Fibroblast of lung (primary cell): ENCODE measurements around the gene HAT1. TPM values are rescaled to one million over a fixed set of nuclear protein-coding genes. Genes with fewer than 3 reads are reported as not detected.

ENCODE experiments used
- DNase-seq, 2 donors: peaks; one replicate each; pipeline versions ENCODE4 v3.0.0 to v3.0.0-alpha.2; 2010; ENCODE audit warnings: low read depth in 2 of 2
- H2AFZ ChIP-seq: 2 replicates; pipeline ENCODE4 v1.5.1; 2012; ENCODE audit warnings: low read length, control low read depth, inconsistent platforms
- H3K27ac ChIP-seq: 2 replicates; pipeline ENCODE4 v1.5.1; 2011; ENCODE audit warnings: low read length, control low read depth; ENCODE audit not compliant: insufficient read depth
- H3K27me3 ChIP-seq: 2 replicates; pipeline ENCODE4 v1.5.1; 2011; ENCODE audit warnings: mild to moderate bottlenecking, low read length; ENCODE audit not compliant: control insufficient read depth, insufficient read depth
- H3K36me3 ChIP-seq: 2 replicates; pipeline ENCODE4 v1.5.1; 2011; ENCODE audit warnings: low read length; ENCODE audit not compliant: control insufficient read depth, insufficient read depth
- H3K4me1 ChIP-seq: 2 replicates; pipeline ENCODE4 v1.5.1; 2011; ENCODE audit warnings: low read length; ENCODE audit not compliant: control insufficient read depth, insufficient read depth; ENCODE audit errors: extremely low read depth
- H3K4me2 ChIP-seq: 2 replicates; pipeline ENCODE4 v1.5.1; 2011; ENCODE audit warnings: low read length, control low read depth; ENCODE audit not compliant: insufficient read depth; ENCODE audit errors: extremely low read depth
- H3K4me3 ChIP-seq, 4 experiments: fragments of 200-600 bp in 1 of 4; sonication (generic) in 1 of 4; replicated peaks in 1 of 4; 2 replicates each; pipeline ENCODE4 v1.5.1; 2011 to 2016; ENCODE audit warnings: low read length in 4 of 4, low read depth in 3 of 4, mild to moderate bottlenecking in 3 of 4, control low read depth in 2 of 4, inconsistent platforms in 1 of 4, mixed read lengths in 1 of 4; ENCODE audit not compliant: insufficient read depth in 1 of 4; ENCODE audit errors: control extremely low read depth in 1 of 4
- H3K79me2 ChIP-seq: 2 replicates; pipeline ENCODE4 v1.5.1; 2012; ENCODE audit warnings: mild to moderate bottlenecking, low read length, inconsistent platforms; ENCODE audit not compliant: control insufficient read depth, insufficient read depth
- H3K9ac ChIP-seq: 2 replicates; pipeline ENCODE4 v1.5.1; 2011; ENCODE audit warnings: mild to moderate bottlenecking, low read length, control low read depth; ENCODE audit not compliant: insufficient read depth
- H3K9me3 ChIP-seq: 2 replicates; pipeline ENCODE4 v1.5.1; 2012; ENCODE audit warnings: low read depth, low read length; ENCODE audit not compliant: control insufficient read depth, insufficient read depth
- H4K20me1 ChIP-seq: 2 replicates; pipeline ENCODE4 v1.5.1; 2011; ENCODE audit warnings: low read length; ENCODE audit not compliant: control insufficient read depth, insufficient read depth; ENCODE audit errors: extremely low read depth
- CTCF ChIP-seq, 2 donors: IDR thresholded peaks in 1 of 2; conservative IDR thresholded peaks in 1 of 2; 1 replicate in 1 of 2; 2 replicates in 1 of 2; pipeline ENCODE4 v1.5.1; 2011 to 2012; ENCODE audit warnings: low read length in 2 of 2, control low read depth in 1 of 2, inconsistent platforms in 1 of 2, low read depth in 1 of 2, mild to moderate bottlenecking in 1 of 2
- EZH2 ChIP-seq: IDR thresholded peaks from 2 replicates; pipeline ENCODE4 v1.5.1; 2012; ENCODE audit warnings: low read length, control low read depth, mild to moderate bottlenecking; ENCODE audit errors: missing control alignments
- polyA plus RNA-seq, 2 donors: library from polyadenylated mRNA; depleted of rRNA in 1 of 2; stranded (reverse) in 1 of 2; unstranded in 1 of 2; fragments of >200 nt; gene quantifications; 2 replicates each; pipeline ENCODE4 v1.2.1, GENCODE V29; 2011 to 2012; ENCODE audit warnings: missing spikeins in 1 of 2
- total RNA-seq: library from RNA; depleted of rRNA; stranded (reverse); fragments of >200 nt; gene quantifications from 2 replicates; pipeline ENCODE4 v1.2.1, GENCODE V29; 2014

The HAT1 gene
- total and polyA plus RNA-seq, 2 donors (not counting 1 experiment from before 2014, with no cell fraction given), result 23.0 to 57.7 TPM

- Histone ChIP-seq H3K27ac (no peak overlapping the region), H3K9me3 (no peaks in the 10 kb centered on the region), H3K4me2 (no peak overlapping the region), H3K9ac (no peak overlapping the region), H3K4me1 (no peaks in the 10 kb centered on the region), H3K79me2 (no peaks in the 10 kb centered on the region), H2AFZ (no peak overlapping the region), H4K20me1 (no peaks in the 10 kb centered on the region), H3K36me3 (peaks cover 2% of the 10 kb centered on the region), H3K27me3 (no peaks in the 10 kb centered on the region), H3K4me3 (no peak overlapping the region)
- peak in 1 of 2 donors; percentile 32 for DNase-seq
- TF ChIP-seq CTCF (conservative IDR thresholded peaks at IDR 0.05 in 1 of 2, IDR thresholded peaks at IDR 0.05 in 1 of 2; ENCODE audit: low read depth in 1 of 2, low read length in 2 of 2) (no peak), EZH2 (no peak)
These were observed 62.8 kb downstream of the HAT1 start for GRCh38 chr2:171985076-171985475.

- no peak overlapping the region for H2AFZ ChIP-seq
- H3K4me3 ChIP-seq, result no peak overlapping the region
- no peaks in the 10 kb centered on the region for H3K9me3 ChIP-seq
- no peaks in the 10 kb centered on the region for H3K27me3 ChIP-seq
- H3K79me2 ChIP-seq, result no peaks in the 10 kb centered on the region
- H4K20me1 ChIP-seq, result no peaks in the 10 kb centered on the region
- no peak overlapping the region for H3K4me2 ChIP-seq
- DNase-seq, result no peak
- H3K36me3 ChIP-seq, result no peaks in the 10 kb centered on the region
- no peak overlapping the region for H3K9ac ChIP-seq
- H3K4me1 ChIP-seq, result no peaks in the 10 kb centered on the region
- no peak overlapping the region for H3K27ac ChIP-seq
- TF ChIP-seq CTCF (conservative IDR thresholded peaks at IDR 0.05 in 1 of 2, IDR thresholded peaks at IDR 0.05 in 1 of 2; ENCODE audit: low read depth in 1 of 2, low read length in 2 of 2) (no peak), EZH2 (no peak)
These were observed 64.5 kb downstream of the HAT1 start for GRCh38 chr2:171986778-171987177.

- H3K27ac ChIP-seq, result no peak overlapping the region
- H3K4me1 ChIP-seq, result no peaks in the 10 kb centered on the region
- H3K79me2 ChIP-seq, result no peaks in the 10 kb centered on the region
- H3K4me3 ChIP-seq, result no peak overlapping the region
- no peak overlapping the region for H2AFZ ChIP-seq
- no peak overlapping the region for H3K4me2 ChIP-seq
- no peaks in the 10 kb centered on the region for H3K27me3 ChIP-seq
- TF ChIP-seq CTCF (conservative IDR thresholded peaks at IDR 0.05 in 1 of 2, IDR thresholded peaks at IDR 0.05 in 1 of 2; ENCODE audit: low read depth in 1 of 2, low read length in 2 of 2) (no peak), EZH2 (no peak)
- no peak for DNase-seq
- no peaks in the 10 kb centered on the region for H3K36me3 ChIP-seq
- H4K20me1 ChIP-seq, result no peaks in the 10 kb centered on the region
- H3K9ac ChIP-seq, result no peak overlapping the region
- H3K9me3 ChIP-seq, result no peaks in the 10 kb centered on the region
These were observed 68.8 kb downstream of the HAT1 start for GRCh38 chr2:171991027-171991426.
